Vein endothelial cell (primary cell): ENCODE results near the gene NF1. TPM values are rescaled to one million over a fixed set of nuclear protein-coding genes. Genes with fewer than 3 reads are reported as not detected.

Source experiments
- small RNA-seq: library from RNA; depleted of rRNA; stranded (forward); fragments of <200 nt; gene quantifications from one replicate; pipeline ENCODE3, GENCODE V24; 2012
- total RNA-seq: library from RNA; depleted of rRNA; stranded (reverse); fragments of >200 nt; gene quantifications from 2 replicates; pipeline ENCODE4 v1.2.3, GENCODE V29; 2012

The NF1 gene, protein sequence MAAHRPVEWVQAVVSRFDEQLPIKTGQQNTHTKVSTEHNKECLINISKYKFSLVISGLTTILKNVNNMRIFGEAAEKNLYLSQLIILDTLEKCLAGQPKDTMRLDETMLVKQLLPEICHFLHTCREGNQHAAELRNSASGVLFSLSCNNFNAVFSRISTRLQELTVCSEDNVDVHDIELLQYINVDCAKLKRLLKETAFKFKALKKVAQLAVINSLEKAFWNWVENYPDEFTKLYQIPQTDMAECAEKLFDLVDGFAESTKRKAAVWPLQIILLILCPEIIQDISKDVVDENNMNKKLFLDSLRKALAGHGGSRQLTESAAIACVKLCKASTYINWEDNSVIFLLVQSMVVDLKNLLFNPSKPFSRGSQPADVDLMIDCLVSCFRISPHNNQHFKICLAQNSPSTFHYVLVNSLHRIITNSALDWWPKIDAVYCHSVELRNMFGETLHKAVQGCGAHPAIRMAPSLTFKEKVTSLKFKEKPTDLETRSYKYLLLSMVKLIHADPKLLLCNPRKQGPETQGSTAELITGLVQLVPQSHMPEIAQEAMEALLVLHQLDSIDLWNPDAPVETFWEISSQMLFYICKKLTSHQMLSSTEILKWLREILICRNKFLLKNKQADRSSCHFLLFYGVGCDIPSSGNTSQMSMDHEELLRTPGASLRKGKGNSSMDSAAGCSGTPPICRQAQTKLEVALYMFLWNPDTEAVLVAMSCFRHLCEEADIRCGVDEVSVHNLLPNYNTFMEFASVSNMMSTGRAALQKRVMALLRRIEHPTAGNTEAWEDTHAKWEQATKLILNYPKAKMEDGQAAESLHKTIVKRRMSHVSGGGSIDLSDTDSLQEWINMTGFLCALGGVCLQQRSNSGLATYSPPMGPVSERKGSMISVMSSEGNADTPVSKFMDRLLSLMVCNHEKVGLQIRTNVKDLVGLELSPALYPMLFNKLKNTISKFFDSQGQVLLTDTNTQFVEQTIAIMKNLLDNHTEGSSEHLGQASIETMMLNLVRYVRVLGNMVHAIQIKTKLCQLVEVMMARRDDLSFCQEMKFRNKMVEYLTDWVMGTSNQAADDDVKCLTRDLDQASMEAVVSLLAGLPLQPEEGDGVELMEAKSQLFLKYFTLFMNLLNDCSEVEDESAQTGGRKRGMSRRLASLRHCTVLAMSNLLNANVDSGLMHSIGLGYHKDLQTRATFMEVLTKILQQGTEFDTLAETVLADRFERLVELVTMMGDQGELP (N-terminal part only)
- total RNA-seq: 36.9 and 44.1 TPM in 2 replicates

DNA sequence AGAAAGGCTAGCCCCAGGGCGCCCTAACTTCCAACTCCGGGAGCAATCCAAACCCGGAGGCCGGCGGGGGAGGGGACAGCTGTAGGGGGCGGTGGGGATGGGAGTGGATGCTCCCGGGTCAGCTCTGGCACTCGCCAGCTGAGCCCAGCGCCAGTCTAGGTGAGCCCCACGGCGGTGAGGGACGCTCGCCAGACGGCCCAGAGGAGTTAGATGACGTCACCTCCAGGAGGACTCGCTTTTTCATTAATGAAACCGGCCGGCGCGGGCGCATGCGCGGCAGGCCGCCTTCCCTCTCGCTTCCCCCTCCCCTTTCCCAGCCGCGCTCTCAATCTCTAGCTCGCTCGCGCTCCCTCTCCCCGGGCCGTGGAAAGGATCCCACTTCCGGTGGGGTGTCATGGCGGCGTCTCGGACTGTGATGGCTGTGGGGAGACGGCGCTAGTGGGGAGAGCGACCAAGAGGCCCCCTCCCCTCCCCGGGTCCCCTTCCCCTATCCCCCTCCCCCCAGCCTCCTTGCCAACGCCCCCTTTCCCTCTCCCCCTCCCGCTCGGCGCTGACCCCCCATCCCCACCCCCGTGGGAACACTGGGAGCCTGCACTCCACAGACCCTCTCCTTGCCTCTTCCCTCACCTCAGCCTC, at the start of gene NF1:
NF1 (plus strand) TSS at position 378 of the 636 bp plus-strand sequence. CDS start 333 bp downstream, outside the sequence.

DNA sequence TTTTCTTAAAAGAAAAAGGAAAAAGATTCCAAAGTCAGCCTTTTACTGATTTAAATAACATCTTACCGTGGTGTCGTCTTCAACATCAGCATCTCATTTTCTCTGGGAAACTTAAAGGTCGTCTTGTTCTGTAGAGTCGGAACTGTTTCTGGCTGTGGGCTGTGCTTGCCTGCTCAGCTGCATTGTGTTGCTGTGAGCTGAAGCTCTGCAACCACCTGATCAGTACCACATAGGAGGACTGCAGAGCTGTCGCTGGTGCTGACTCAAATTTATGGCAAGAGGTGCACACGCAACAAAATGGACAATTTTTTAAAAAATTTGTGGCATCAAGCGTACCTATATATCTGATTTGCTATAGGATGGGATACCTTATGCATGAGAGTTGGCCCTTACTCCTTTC, 202.3 kb downstream of the NF1 start, which contains the start of gene OMG:
OMG (minus strand) TSS at position 150 of the 400 bp plus-strand sequence. CDS start 908 bp downstream, outside the sequence.

GRCh38 chr17:31313982-31314781, 219.4 kb downstream of the NF1 start, which contains the start of gene EVI2B:
EVI2B (minus strand) TSS chr17:31314054; CDS start chr17:31305609, 8,445 bp downstream.

DNA sequence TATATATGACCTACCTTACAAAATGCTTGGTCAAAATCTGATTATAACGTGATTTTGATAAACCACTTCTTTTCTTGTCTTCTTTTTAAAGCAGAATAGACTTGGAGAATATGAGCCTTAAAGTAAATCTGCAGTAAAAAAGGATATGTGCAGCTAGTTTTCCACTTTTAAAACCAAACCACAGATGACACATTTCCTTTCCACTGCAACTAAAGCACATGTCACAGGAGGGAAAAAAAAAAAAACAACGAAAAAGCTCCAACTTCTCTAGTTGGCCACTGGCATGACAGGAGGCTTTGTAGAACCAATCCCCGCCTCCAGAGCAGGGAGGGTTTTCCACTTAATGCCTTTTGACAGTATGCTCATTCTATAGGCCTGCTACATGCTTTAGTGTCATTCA, 226.7 kb downstream of the NF1 start, which contains the start of gene EVI2A:
EVI2A (minus strand) TSS at position 142 of the 400 bp plus-strand sequence. CDS start 2,609 bp downstream, outside the sequence.

GRCh38 chr17:31391496-31391949, 296.7 kb downstream of the NF1 start, which contains the start of gene RAB11FIP4:
RAB11FIP4 (plus strand) TSS chr17:31391675; CDS start chr17:31391853, 178 bp downstream.

Small RNAs within 50 kb of the gene (small RNA-seq; reads per million reads assigned to genes)
- not detected for gene MIR4733

Other genes starting within 250 kb of the NF1 start
- gene TEFM, start 188.7 kb upstream of the NF1 start, total RNA-seq: 8.8 and 18.4 TPM in 2 replicates
- 0.19 and 0.33 TPM in 2 replicates for gene ADAP2, start 173.0 kb upstream of the NF1 start, total RNA-seq
- 6.8 and 9.1 TPM in 2 replicates for gene RNF135, start 123.9 kb upstream of the NF1 start, total RNA-seq
- gene OMG, start 202.3 kb downstream of the NF1 start, total RNA-seq: not detected in 2 replicates
- 0.98 and 1.2 TPM in 2 replicates for gene EVI2B, start 219.1 kb downstream of the NF1 start, total RNA-seq
- 0.19 and 0.33 TPM in 2 replicates for gene EVI2A, start 226.6 kb downstream of the NF1 start, total RNA-seq